HG02759 (cell line): ENCODE data around the gene RREB1.

Experiments used
- ATAC-seq: cut with Tn5 transposase; IDR thresholded peaks from one replicate; pipeline ENCODE4 v1.9.1; 2021; ENCODE audit warnings: mild to moderate bottlenecking, moderate library complexity; ENCODE audit not compliant: unreplicated experiment

The RREB1 gene

GRCh38 chr6:7215131-7215530 is 107.4 kb downstream of the RREB1 start:
- no peak for ATAC-seq

- peak; percentile 88 for ATAC-seq
Observed at GRCh38 chr6:7215798-7216231, 108.1 kb downstream of the RREB1 start.

GRCh38 chr6:7216941-7217621 is 109.3 kb downstream of the RREB1 start:
- no peak for ATAC-seq

GRCh38 chr6:7218406-7218988 is 110.7 kb downstream of the RREB1 start:
- no peak for ATAC-seq

GRCh38 chr6:7219310-7219709 is 111.5 kb downstream of the RREB1 start:
- ATAC-seq: no peak

GRCh38 chr6:7222197-7222596 is 114.4 kb downstream of the RREB1 start:
- ATAC-seq: no peak

GRCh38 chr6:7224731-7225130 is 117.0 kb downstream of the RREB1 start:
- ATAC-seq: no peak

- no peak for ATAC-seq
Observed at GRCh38 chr6:7228662-7229375, 121.1 kb downstream of the RREB1 start.

- ATAC-seq: no peak
Observed at GRCh38 chr6:7229376-7230326, 121.9 kb downstream of the RREB1 start.

GRCh38 chr6:7230327-7230691 is 122.5 kb downstream of the RREB1 start:
- no peak for ATAC-seq

GRCh38 chr6:7230956-7231713 is 123.4 kb downstream of the RREB1 start:
- no peak for ATAC-seq

GRCh38 chr6:7232351-7232750 is 124.6 kb downstream of the RREB1 start:
- no peak for ATAC-seq

- ATAC-seq: no peak
Observed at GRCh38 chr6:7234547-7234946, 126.8 kb downstream of the RREB1 start.

- ATAC-seq: no peak
Observed at GRCh38 chr6:7235712-7236305, 128.0 kb downstream of the RREB1 start.

GRCh38 chr6:7236306-7237209 is 128.8 kb downstream of the RREB1 start:
- ATAC-seq: peak; percentile 71

- no peak for ATAC-seq
Observed at GRCh38 chr6:7237653-7238188, 130.0 kb downstream of the RREB1 start.

GRCh38 chr6:7238526-7238899 is 130.8 kb downstream of the RREB1 start:
- no peak for ATAC-seq

- peak; percentile 63 for ATAC-seq
Observed at GRCh38 chr6:7238900-7239589, 131.3 kb downstream of the RREB1 start.
